Measurements from ENCODE around the gene NFATC3. TPM values are rescaled to one million over a fixed set of nuclear protein-coding genes. Genes with fewer than 3 reads are reported as not detected.

Gene NFATC3
- total RNA-seq, 2 donors from 2014 or later = 24.5 to 45.0 TPM

DNA sequence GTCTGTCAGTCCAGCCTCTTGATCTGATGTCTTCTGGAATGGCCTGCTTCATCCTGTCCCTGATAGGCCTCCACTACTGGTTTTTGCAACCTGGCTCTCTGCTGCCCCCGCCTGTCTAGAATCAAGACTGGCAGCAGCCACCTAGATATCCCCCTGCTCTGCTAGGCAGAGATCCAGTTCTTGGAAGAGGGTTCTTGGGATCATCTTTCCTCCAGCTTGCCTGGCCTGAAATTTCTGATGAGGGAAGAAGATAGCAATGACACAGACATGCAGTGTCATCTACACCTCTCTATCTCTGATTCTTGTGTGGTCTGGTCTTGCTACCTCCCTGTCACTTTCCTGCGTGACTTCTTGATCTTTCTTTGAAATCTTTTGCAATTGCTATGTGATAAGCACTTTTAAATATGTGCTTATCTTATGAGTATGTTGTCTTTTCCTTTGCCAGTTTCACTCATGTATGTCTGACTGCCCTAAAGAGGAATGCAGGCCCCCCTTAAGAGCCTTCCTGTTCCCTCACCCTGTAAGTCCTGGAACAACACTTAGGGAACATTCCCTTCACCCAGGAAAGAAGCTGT lies 20.3 kb upstream of the NFATC3 start:
- DNase-seq (ENCODE audit: low spot score) = peak; percentile 77
- Histone ChIP-seq H3K27ac (peak overlapping the region; percentile 51 to 74), H3K36me3 (peaks cover 4% of the 10 kb centered on the region), H3K4me3 (no peak overlapping the region), H3K9me3 (no peaks in the 10 kb centered on the region), H3K27me3 (no peaks in the 10 kb centered on the region), H3K4me1 (peaks cover 0 to 28% of the 10 kb centered on the region in 2 donors)
- TF ChIP-seq, protein P1, sequence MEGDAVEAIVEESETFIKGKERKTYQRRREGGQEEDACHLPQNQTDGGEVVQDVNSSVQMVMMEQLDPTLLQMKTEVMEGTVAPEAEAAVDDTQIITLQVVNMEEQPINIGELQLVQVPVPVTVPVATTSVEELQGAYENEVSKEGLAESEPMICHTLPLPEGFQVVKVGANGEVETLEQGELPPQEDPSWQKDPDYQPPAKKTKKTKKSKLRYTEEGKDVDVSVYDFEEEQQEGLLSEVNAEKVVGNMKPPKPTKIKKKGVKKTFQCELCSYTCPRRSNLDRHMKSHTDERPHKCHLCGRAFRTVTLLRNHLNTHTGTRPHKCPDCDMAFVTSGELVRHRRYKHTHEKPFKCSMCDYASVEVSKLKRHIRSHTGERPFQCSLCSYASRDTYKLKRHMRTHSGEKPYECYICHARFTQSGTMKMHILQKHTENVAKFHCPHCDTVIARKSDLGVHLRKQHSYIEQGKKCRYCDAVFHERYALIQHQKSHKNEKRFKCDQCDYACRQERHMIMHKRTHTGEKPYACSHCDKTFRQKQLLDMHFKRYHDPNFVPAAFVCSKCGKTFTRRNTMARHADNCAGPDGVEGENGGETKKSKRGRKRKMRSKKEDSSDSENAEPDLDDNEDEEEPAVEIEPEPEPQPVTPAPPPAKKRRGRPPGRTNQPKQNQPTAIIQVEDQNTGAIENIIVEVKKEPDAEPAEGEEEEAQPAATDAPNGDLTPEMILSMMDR (IDR thresholded peaks at IDR 0.05) = peak; percentile 67 to 83

DNA sequence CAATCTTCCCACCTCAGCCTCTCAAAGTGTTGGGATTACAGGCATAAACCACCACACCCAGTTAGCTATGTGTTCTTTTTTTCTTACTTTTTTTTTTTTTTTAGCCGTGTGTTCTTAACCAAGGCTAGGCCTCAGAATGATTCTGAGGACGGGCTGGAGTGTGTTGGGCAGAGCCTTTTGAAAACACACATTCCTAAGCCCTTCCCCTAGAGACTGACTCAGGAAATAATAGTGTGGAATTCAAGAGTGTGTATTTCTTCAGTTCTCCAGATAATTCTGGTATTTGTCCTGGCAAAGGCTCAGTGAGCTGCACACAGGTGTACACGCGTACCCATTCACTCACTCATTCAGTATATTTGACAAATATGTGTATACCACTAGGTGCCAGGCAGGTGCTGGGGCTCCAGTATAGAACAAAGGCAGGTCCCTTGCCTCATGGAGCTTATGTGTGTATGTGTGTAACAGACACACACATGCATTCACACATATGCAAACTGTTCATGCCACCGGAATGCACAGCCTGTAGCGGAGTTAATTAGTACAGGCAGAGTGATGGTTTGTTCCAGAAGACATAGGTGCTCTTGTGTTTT lies 19.4 kb upstream of the NFATC3 start:
- TF ChIP-seq, protein P1 (IDR thresholded peaks at IDR 0.05) = no peak
- H3K27me3 ChIP-seq = no peaks in the 10 kb centered on the region
- peaks cover 0 to 36% of the 10 kb centered on the region in 2 donors for H3K4me1 ChIP-seq
- no peaks in the 10 kb centered on the region for H3K9me3 ChIP-seq
- H3K27ac ChIP-seq = peak overlapping the region; percentile 51 to 74
- peak; percentile 57 for DNase-seq (ENCODE audit: low spot score)
- H3K4me3 ChIP-seq = no peak overlapping the region
- peaks cover 3% of the 10 kb centered on the region for H3K36me3 ChIP-seq

DNA sequence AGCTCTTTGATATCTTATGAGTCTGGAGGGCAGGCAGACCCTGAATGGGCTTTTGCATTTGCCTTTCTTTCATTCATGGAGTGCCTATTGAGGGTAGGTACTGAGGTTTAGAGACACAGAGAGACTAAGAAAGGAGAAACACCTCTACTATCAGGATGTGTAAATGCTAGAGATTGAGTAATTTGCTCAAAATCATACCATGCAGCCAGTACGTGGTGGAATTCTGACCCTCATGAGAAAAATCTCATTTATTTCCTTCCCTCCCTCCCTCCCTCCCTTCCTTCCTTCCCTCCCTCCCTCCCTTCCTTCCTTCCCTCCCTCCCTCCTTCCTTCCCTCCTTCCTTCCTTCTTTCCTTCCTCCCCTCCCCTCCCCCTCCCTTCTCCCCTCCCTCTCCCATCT lies 18.4 kb upstream of the NFATC3 start:
- H3K4me3 ChIP-seq = no peak overlapping the region
- no peak for DNase-seq (ENCODE audit: low spot score)
- no peaks in the 10 kb centered on the region for H3K27me3 ChIP-seq
- no peaks in the 10 kb centered on the region for H3K36me3 ChIP-seq
- no peak overlapping the region for H3K27ac ChIP-seq
- TF ChIP-seq, protein P1 (IDR thresholded peaks at IDR 0.05) = no peak
- H3K9me3 ChIP-seq = no peaks in the 10 kb centered on the region
- peaks cover 0 to 39% of the 10 kb centered on the region in 2 donors for H3K4me1 ChIP-seq

DNA sequence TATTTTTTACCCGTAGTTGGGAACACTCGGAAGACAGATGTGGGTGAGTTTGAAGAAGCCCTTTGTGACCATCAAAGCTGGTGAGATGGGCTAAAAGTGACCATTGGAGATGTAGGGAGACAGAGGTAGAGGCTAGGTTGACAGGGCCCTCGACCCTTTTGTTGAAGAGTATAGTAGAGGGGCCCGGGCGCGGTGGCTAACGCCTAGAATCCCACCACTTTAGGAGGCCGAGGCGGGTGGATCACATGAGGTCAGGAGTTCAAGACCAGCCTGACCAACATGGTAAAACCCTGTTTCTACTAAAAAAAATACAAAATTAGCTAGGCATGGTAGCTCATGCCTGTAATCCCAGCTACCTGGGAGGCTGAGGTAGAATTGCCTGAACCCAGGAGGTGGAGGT lies 16.2 kb upstream of the NFATC3 start:
- peaks cover 0 to 51% of the 10 kb centered on the region in 2 donors for H3K4me1 ChIP-seq
- H3K36me3 ChIP-seq = no peaks in the 10 kb centered on the region
- no peaks in the 10 kb centered on the region for H3K9me3 ChIP-seq
- no peak overlapping the region for H3K27ac ChIP-seq
- TF ChIP-seq, protein P1 (IDR thresholded peaks at IDR 0.05) = no peak
- H3K4me3 ChIP-seq = no peak overlapping the region
- H3K27me3 ChIP-seq = no peaks in the 10 kb centered on the region
- no peak for DNase-seq (ENCODE audit: low spot score)

DNA sequence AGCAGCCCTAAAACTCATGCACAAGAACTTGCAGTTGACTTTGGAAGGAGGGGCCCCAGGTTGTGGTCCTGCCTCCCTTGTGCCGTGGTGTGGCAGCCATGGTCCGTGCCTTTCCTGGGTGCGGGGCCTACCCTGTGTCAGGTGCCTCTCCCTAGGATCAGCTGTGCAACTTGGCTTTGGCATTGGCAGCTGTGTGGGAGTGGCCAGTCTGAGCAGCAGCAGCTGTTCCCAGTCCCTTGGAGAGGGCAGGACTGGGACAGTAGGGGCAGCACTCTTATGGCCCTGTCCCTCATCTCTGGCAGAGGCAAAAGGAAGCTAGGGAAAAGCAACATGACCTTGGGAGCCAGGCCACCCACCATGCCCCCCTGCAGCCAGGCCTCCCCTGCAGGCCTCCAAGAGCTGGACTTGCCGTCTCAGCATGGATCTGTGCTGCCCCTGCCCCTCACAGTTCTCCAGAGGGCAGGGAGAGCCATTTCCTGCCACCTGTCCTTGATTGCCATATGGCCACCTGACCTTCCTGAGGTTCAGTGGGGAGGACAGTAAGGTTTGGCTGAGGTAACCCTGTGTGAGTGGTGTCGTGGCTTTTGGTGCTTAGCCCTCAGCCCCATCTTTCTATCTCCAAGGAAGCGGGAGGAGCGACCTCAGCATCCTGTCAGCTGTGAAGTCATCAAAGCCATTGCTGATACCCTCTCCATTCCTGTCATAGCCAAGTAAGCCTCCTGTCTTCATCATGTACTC lies 15.5 kb upstream of the NFATC3 start:
- Histone ChIP-seq H3K4me1 (peaks cover 0 to 44% of the 10 kb centered on the region in 2 donors), H3K9me3 (no peaks in the 10 kb centered on the region), H3K4me3 (no peak overlapping the region), H3K27ac (no peak overlapping the region), H3K36me3 (no peaks in the 10 kb centered on the region), H3K27me3 (no peaks in the 10 kb centered on the region)
- TF ChIP-seq, protein P1 (IDR thresholded peaks at IDR 0.05) = no peak
- no peak for DNase-seq (ENCODE audit: low spot score)
